Activated CD4-positive, alpha-beta memory T cell treated with anti-CD3 and anti-CD28 coated beads, Interleukin-2, amount 10 ng/mL, durations not matched to agents 7 days and 5 days (primary cell): ENCODE measurements around the gene CCDC27. TPM values are rescaled to one million over a fixed set of nuclear protein-coding genes. Genes with fewer than 3 reads are reported as not detected.
"Not testable (repeated sequence)": the region's sequence is repeated elsewhere in the genome, so short reads cannot be mapped to it uniquely, and the experiment has no call there.

Experiments
- CTCF ChIA-PET: fragments of 350-600 bp; sonication (Branson Sonifier 250); formaldehyde crosslinking; loops from one replicate; lab custom pipeline; 2021; ENCODE audit warnings: antibody characterized with exemption, inconsistent platforms; lab: Charles Lee
- POLR2A ChIA-PET: fragments of 350-600 bp; sonication (Branson Sonifier 250); formaldehyde crosslinking; loops from one replicate; lab custom pipeline; 2021; ENCODE audit warnings: antibody characterized with exemption; lab: Charles Lee
- DNase-seq: peaks from one replicate; pipeline ENCODE4 v3.0.0-alpha.2; 2020
- H3K27ac Mint-ChIP-seq: one replicate; pipeline ENCODE4 v1.8.0; 2021; ENCODE audit warnings: mild to moderate bottlenecking, mixed read lengths
- H3K27me3 Mint-ChIP-seq: one replicate; pipeline ENCODE4 v1.8.0; 2021; ENCODE audit warnings: mixed read lengths
- H3K36me3 Mint-ChIP-seq: one replicate; pipeline ENCODE4 v1.8.0; 2021; ENCODE audit warnings: low read depth, mixed read lengths
- H3K4me1 Mint-ChIP-seq: one replicate; pipeline ENCODE4 v1.8.0; 2021; ENCODE audit warnings: mixed read lengths
- H3K4me3 Mint-ChIP-seq: one replicate; pipeline ENCODE4 v1.8.0; 2021; ENCODE audit warnings: mild to moderate bottlenecking, mixed read lengths
- H3K9me3 Mint-ChIP-seq: one replicate; pipeline ENCODE4 v1.8.0; 2021; ENCODE audit warnings: mixed read lengths
- total RNA-seq, 2 experiments: library from RNA; stranded (reverse); gene quantifications; one replicate each; pipeline ENCODE4 v1.2.3, GENCODE V29; 2021

The CCDC27 gene
- total RNA-seq, 2 experiments from 2014 or later = not detected

DNA sequence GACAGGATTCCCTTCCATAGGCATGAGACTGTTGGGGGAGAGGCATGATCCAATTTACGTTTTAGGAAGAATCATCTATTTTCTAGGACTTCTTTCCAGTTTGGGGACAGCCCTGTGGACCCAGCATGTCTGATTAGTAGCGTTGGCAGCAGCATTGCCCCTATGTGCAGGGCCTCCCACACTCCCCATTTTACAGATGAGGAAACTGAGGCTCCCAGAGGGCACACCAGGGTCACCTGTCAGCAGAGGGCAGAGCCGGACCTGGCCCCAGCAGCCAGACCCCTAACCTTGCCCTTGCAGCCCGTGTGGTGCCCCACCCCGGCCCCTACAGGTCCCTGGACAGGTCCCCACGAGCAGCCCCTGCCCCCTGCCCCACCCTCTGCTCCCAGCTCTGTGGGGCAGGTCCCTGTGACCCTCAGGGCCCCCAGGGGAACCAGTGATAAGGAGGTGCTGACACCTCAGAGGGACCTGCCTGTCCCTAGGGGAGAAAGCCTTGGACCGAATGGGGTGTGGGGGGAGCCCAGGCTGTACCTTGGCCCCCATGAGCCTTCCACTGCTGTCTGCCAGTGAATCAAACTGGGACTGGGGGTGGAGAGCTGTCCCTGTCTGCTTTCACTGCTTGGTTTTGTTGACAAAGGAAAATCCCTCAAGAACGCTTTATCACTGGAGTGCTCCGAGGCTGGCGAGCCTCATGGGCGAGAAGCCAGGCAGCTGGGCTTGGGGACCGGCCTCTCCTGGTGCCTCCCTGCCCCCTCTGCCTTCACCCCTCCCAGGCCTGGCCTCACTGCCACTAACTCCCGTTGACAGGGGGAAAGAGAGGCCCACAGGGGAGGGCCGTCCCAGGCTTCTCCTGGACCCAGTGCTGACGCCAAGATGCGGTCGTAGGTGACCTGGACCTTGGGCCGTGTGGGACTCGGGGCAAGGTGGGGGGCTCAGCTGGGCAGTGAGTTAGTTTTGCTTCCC, 39.4 kb upstream of the CCDC27 start:
- Mint-ChIP-seq H3K27ac (no peak overlapping the region), H3K9me3 (no peaks in the 10 kb centered on the region), H3K27me3 (peaks cover 4% of the 10 kb centered on the region), H3K4me3 (no peak overlapping the region), H3K36me3 (no peaks in the 10 kb centered on the region), H3K4me1 (no peaks in the 10 kb centered on the region)
- POLR2A ChIA-PET = no interaction called here
- CTCF ChIA-PET = no interaction called here
- DNase-seq = no peak

DNA sequence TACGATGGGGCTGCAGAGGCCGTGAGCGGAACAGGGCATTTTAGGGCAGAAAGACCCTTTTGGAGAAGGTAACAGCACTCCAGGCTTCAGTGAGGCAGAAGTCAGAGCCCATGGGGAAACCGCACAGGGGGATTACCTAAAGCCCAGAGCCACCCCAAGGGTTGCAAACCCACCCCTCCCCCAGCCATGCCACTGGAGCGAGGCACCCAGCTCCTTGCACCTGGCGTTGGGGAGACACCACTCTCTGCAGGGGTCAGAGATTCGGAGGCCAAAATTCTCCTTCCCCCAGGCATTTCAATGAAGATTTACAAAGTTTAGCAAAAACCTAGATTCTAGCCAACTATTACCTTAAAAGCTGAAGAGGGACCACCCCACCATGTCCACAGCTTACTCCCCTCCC, 38.4 kb upstream of the CCDC27 start:
- no peak overlapping the region for H3K4me3 Mint-ChIP-seq
- DNase-seq = no peak
- no peak overlapping the region for H3K27ac Mint-ChIP-seq
- H3K4me1 Mint-ChIP-seq = no peaks in the 10 kb centered on the region
- ChIA-PET POLR2A (no interaction called here), CTCF (interaction anchor here (0.6 to 1.1 kb wide), 2 partner anchors 11 to 135 kb away, joined by 3 to 5 read pairs; no protein-coding TSS in a partner anchor)
- peaks cover 4% of the 10 kb centered on the region for H3K27me3 Mint-ChIP-seq
- H3K9me3 Mint-ChIP-seq = no peaks in the 10 kb centered on the region
- no peaks in the 10 kb centered on the region for H3K36me3 Mint-ChIP-seq

DNA sequence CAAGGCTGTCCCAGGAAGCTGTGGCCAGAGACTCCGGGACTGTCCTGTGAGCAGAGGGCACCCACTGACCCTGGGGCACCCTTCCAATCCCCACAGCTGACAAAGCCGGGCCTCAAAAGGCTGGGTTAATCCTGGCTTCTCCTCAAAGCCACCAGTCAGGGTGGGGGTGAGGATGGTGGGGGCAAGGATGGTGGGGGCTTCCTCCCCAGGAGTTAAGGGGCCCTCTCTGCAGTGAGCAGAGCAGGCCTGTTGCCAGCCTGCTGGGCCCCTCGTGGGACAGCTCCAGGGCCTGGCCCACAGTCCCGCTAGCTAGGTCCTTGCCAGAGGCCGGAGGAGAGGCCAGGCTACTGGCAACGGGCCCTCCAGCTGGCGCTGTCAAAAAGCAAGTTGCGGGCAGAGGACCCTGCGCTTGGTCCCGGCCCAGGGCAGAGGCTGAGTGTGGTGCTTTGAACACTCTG, 37.9 kb upstream of the CCDC27 start:
- no peak overlapping the region for H3K27ac Mint-ChIP-seq
- POLR2A ChIA-PET = no interaction called here
- no peaks in the 10 kb centered on the region for H3K36me3 Mint-ChIP-seq
- H3K27me3 Mint-ChIP-seq = peaks cover 4% of the 10 kb centered on the region
- CTCF ChIA-PET = interaction anchor here (0.6 to 1.1 kb wide), 2 partner anchors 10 to 135 kb away, joined by 3 to 5 read pairs; no protein-coding TSS in a partner anchor
- H3K9me3 Mint-ChIP-seq = no peaks in the 10 kb centered on the region
- no peak for DNase-seq
- no peak overlapping the region for H3K4me3 Mint-ChIP-seq
- H3K4me1 Mint-ChIP-seq = no peaks in the 10 kb centered on the region

DNA sequence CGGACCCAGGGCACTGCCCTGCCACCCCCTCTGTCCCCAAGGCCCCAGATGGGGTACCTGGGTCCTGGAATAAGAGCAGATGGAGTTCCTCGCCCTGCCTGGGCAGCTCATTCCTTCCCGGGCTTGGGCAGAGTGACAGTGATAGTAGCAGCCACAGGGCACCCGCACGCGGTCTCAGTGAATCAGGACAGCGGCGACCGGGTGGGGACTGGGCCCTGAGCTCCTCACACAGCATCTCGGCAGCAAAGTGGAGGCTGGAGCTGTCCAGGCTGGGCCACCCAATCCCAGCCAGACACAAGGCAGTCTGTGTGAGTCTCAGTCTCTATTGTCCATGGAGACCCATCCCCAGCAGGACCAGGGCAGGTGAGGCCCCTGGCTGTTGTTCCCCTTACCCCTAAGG, 37.4 kb upstream of the CCDC27 start:
- no peak for DNase-seq
- peaks cover 4% of the 10 kb centered on the region for H3K4me1 Mint-ChIP-seq
- ChIA-PET POLR2A (no interaction called here), CTCF (no interaction called here)
- H3K36me3 Mint-ChIP-seq = no peaks in the 10 kb centered on the region
- no peaks in the 10 kb centered on the region for H3K9me3 Mint-ChIP-seq
- peaks cover 2% of the 10 kb centered on the region for H3K27me3 Mint-ChIP-seq
- H3K27ac Mint-ChIP-seq = no peak overlapping the region
- H3K4me3 Mint-ChIP-seq = no peak overlapping the region

DNA sequence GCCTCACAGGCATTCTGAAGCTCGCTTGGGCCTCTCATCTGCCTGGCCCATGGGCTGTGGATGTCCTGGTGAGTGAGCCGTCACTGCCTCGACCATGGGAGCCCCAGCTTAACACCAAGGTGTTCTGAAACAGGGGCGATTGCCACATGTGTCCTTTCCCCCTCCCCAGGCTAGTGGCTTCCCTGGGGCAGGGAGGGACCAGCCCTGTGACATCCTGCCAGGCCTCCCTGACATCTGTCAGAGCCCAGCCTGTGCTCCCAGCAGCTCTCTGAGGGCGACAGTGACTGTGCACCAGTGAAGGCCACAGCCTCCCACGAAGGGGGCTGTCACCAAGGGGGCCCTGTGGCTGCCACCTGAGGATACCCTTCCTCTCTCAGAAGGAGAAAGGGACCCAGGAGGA, 35.9 kb upstream of the CCDC27 start:
- H3K4me3 Mint-ChIP-seq = no peak overlapping the region
- no peaks in the 10 kb centered on the region for H3K9me3 Mint-ChIP-seq
- no peaks in the 10 kb centered on the region for H3K36me3 Mint-ChIP-seq
- CTCF ChIA-PET = interaction anchor here (1.0 kb wide), 1 partner anchor 8 kb away, joined by 3 read pairs; no protein-coding TSS in a partner anchor
- no peak overlapping the region for H3K27ac Mint-ChIP-seq
- DNase-seq = no peak
- peaks cover 2% of the 10 kb centered on the region for H3K27me3 Mint-ChIP-seq
- peaks cover 11% of the 10 kb centered on the region for H3K4me1 Mint-ChIP-seq
- POLR2A ChIA-PET = no interaction called here

DNA sequence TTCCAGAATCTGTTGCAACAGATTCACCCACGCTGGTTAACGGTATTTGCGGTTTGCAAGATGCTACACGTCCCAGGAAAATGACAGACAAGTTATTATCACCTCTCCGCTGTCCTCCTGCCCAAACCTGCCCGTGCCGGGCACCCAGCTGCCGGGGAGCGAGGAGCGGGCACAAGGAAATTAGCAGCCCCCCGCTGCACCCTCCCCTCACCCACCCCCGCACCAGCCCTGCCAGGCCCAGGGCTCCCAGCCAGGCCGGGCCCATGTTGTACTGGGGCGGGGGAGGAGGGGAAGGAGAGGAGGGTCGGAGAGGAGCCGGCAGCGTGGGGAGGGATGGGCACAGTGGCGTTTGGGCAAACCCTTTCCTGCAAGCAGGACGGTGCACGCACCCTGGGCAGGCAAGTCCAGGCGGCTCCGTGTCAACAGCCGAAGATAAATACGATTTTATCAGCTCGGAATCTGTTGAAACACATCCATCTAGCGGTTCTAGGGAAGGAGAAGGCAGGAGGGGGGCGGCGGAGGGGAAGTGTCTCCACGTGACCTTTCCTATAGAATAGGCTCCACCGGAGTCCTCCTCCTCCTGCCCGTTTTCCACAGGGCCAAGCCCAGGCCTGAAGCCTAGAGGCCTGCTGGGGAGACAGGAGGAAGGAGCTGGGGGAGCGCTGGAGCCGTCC, 35.1 kb upstream of the CCDC27 start:
- Mint-ChIP-seq H3K9me3 (no peaks in the 10 kb centered on the region), H3K4me3 (no peak overlapping the region), H3K4me1 (peaks cover 11% of the 10 kb centered on the region), H3K27ac (no peak overlapping the region), H3K36me3 (no peaks in the 10 kb centered on the region), H3K27me3 (no peaks in the 10 kb centered on the region)
- no peak for DNase-seq
- ChIA-PET CTCF (no interaction called here), POLR2A (no interaction called here)

DNA sequence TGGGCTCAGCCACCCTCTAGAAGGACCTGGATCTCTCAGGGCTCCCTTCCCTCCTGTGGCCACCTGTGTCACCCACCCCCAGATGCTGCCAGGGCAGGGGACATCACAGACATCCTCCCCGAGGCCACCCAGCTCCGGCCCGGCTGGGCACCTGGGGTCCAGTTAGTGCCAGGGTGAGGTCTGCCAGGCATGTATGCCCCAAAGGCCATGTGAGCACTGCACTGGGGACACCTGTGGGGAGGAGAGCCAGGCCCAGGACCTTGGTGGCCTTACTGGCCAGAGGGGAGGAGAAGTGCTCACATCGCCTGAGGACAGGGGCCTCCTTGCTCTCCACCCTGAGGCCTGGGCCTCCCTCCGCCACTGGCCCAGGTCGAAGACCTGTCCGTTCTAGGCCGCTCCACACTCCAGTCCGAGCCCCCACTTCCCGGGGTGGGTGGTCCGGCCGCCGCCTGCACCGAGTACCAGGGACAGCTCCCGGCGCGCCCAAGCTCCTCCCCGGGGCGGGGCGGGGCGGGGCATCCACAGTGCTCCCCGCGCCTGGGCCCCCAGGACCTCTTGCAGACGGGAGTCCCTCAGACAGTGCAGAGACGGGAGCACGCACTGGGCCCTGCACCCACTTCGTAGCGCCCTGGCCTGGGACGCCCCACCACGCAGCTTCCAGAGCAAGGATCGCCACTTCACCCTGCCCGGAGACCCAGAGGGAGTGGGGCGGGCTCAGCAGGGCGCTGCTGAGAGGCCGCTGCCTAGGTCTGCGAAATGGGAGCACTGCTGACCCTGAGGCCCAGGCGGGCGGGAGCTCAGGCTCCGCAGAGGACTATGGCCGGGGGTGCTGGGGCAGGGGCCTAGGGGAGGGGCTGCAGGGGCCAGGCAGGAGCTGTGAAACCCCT, 34.3 kb upstream of the CCDC27 start:
- peaks cover 11% of the 10 kb centered on the region for H3K4me1 Mint-ChIP-seq
- CTCF ChIA-PET = no interaction called here
- DNase-seq = peak; percentile 36
- H3K36me3 Mint-ChIP-seq = no peaks in the 10 kb centered on the region
- POLR2A ChIA-PET = no interaction called here
- no peaks in the 10 kb centered on the region for H3K9me3 Mint-ChIP-seq
- H3K4me3 Mint-ChIP-seq = no peak overlapping the region
- H3K27me3 Mint-ChIP-seq = no peaks in the 10 kb centered on the region
- no peak overlapping the region for H3K27ac Mint-ChIP-seq

DNA sequence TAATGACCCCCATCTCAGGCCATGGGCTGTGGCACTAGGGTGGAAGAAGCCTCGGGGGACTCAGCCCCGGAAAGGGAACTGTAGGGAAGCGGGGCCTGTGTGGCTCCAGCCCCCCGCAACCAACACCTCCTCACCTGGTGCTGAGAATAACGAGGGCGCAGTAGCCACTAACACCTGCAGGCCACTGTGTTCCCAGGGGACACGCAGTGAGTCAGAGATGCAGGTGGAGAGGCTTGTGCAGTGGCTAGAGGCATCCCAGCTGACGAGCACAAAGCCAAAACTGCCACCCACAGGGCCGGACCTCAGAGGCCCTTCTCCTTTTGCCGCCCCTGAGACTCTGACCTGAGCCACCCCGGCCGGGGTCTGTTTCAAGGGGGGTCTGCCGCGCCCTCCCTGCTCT, 33.5 kb upstream of the CCDC27 start:
- Mint-ChIP-seq H3K4me3 (no peak overlapping the region), H3K9me3 (no peaks in the 10 kb centered on the region), H3K4me1 (peaks cover 11% of the 10 kb centered on the region), H3K36me3 (no peaks in the 10 kb centered on the region), H3K27ac (no peak overlapping the region), H3K27me3 (no peaks in the 10 kb centered on the region)
- CTCF ChIA-PET = no interaction called here
- no peak for DNase-seq
- POLR2A ChIA-PET = no interaction called here

DNA sequence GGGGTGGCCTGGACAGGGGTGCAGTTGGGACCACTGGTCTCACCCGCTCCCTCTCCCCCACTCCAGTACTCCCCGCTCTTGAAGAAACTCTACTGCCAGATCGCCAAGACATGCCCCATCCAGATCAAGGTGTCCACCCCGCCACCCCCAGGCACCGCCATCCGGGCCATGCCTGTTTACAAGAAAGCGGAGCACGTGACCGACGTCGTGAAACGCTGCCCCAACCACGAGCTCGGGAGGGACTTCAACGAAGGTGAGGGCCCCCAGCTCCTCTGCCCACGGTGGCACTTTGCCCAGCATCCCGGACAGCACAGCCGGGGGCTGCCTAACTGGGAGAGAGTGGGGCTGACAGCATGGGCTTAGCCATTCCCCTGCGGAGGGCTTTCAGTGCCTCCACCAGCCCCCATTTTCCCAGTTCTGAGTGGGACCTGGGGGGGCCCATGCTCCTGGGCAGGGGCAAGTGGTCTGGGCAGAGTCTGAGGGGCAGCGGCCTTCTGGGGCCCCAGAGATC, 30.2 kb upstream of the CCDC27 start:
- CTCF ChIA-PET = no interaction called here
- Mint-ChIP-seq H3K4me1 (peaks cover 11% of the 10 kb centered on the region), H3K27me3 (no peaks in the 10 kb centered on the region), H3K4me3 (no peak overlapping the region), H3K27ac (no peak overlapping the region), H3K36me3 (no peaks in the 10 kb centered on the region), H3K9me3 (no peaks in the 10 kb centered on the region)
- no peak for DNase-seq
- POLR2A ChIA-PET = no interaction called here

DNA sequence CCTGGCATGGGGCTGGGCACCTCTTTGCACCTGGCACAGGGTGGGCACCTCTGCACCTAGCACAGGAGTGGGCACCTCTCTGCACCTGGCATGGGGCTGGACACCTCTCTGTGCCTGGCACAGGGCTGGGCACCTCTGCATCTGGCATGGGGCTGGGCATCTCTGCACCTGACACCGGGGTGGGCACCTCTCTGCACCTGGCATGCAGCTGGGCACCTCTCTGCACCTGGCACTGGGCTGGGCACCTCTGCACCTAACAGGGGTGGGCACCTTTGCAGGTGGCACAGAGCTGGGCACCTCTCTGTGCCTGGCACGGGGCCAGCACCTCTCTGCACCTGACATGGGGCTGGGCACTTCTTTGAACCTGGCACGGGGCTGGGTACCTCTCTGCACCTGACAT, 29.4 kb upstream of the CCDC27 start:
- H3K9me3 Mint-ChIP-seq = no peaks in the 10 kb centered on the region
- no peaks in the 10 kb centered on the region for H3K36me3 Mint-ChIP-seq
- no peak for DNase-seq
- no peaks in the 10 kb centered on the region for H3K27me3 Mint-ChIP-seq
- ChIA-PET POLR2A (no interaction called here), CTCF (no interaction called here)
- H3K4me3 Mint-ChIP-seq = no peak overlapping the region
- no peak overlapping the region for H3K27ac Mint-ChIP-seq
- peaks cover 11% of the 10 kb centered on the region for H3K4me1 Mint-ChIP-seq

DNA sequence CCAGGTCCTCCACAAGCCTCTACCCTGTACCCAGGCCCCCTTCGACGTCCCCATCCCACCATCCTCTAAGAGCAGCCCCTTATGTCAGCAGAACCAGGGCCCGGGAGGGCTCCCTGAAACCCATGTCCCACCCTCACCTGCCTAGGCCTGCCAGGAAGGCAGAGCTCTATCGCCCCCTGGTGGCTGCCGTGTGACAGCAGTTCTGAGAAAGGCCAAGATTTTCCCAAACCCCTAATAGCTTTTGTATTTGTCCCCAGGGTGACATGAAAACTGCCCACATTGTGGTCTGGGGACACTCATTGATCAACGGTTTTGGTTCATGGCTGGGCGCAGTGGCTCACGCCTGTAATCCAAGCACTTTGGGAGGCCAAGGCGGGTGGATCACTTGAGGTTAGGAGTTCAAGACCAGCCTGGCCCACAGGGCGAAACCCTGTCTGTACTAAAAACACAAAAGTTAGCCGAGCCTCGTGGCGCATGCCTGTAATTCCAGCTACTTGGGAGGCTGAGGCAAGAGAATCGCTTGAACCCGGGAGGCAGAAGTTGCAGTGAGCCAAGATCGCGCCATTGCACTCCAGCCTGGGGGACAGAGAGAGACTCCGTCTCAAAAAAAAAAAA, 27.7 kb upstream of the CCDC27 start:
- H3K9me3 Mint-ChIP-seq, H3K27ac Mint-ChIP-seq, POLR2A ChIA-PET, H3K36me3 Mint-ChIP-seq, H3K4me1 Mint-ChIP-seq, H3K27me3 Mint-ChIP-seq, H3K4me3 Mint-ChIP-seq: not testable (repeated sequence)
- CTCF ChIA-PET = interaction anchor here (0.6 to 1.5 kb wide), 19 partner anchors 9 to 272 kb away, joined by 3 to 6 read pairs (median 3); no protein-coding TSS in a partner anchor
- DNase-seq = peak; percentile 73

DNA sequence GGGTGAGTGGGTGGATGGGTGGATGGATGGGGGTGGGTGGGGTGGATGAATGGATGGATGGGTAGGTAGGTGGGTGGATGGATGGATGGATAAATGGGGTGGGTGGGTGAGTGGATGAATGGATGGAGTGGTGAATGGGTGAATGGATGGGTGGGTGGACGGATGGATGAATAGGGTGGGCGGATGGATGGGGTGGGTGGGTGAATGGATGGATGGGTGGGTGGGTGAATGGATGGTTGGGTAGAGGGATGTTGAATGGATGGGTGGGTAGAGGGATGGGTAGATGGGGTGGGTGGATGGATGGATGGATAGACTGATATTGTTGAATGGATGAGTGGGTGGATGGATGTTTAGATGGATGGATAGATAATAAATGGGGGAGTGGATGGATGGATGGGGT, 26.9 kb upstream of the CCDC27 start:
- Mint-ChIP-seq H3K4me3 (no peak overlapping the region), H3K9me3 (no peaks in the 10 kb centered on the region)
- POLR2A ChIA-PET = no interaction called here

More for the DNA sequence above, 26.9 kb upstream of the CCDC27 start:
- no peaks in the 10 kb centered on the region for H3K36me3 Mint-ChIP-seq
- H3K4me1 Mint-ChIP-seq = peaks cover 3% of the 10 kb centered on the region
- H3K27ac Mint-ChIP-seq = no peak overlapping the region
- CTCF ChIA-PET = interaction anchor here (0.9 to 1.5 kb wide), 5 partner anchors 14 to 233 kb away, joined by 3 to 5 read pairs (median 3); no protein-coding TSS in a partner anchor
- DNase-seq = no peak
- no peaks in the 10 kb centered on the region for H3K27me3 Mint-ChIP-seq
